Measurements from ENCODE around the gene TOR1B. TPM values are rescaled to one million over a fixed set of nuclear protein-coding genes. Genes with fewer than 3 reads are reported as not detected.
A peak's percentile ranks its signal among the peaks of the same experiment; 100 is the strongest.
"Not testable (repeated sequence)": the region's sequence is repeated elsewhere in the genome, so short reads cannot be mapped to it uniquely, and the experiment has no call there.

Gene TOR1B
- total RNA-seq, 1 donor from 2014 or later = 32.1 TPM

DNA sequence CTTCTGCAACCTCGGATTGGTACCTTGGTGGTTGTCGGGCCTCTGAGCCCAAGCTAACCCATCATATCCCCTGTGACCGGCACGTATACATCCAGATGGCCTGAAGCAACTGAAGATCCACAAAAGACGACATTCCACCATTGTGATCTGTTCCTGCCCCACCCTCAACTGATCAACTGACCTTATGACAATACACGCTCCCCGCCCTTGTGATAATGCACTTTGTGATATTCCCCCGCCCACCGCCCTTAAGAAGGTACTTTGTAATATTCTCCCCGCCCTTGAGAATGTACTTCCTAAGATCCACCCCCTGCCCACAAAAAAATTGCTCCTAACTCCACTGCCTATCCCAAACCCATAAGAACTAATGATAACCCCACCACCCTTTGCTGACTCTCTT lies 16.5 kb upstream of the TOR1B start:
- TF ChIP-seq, protein P1, sequence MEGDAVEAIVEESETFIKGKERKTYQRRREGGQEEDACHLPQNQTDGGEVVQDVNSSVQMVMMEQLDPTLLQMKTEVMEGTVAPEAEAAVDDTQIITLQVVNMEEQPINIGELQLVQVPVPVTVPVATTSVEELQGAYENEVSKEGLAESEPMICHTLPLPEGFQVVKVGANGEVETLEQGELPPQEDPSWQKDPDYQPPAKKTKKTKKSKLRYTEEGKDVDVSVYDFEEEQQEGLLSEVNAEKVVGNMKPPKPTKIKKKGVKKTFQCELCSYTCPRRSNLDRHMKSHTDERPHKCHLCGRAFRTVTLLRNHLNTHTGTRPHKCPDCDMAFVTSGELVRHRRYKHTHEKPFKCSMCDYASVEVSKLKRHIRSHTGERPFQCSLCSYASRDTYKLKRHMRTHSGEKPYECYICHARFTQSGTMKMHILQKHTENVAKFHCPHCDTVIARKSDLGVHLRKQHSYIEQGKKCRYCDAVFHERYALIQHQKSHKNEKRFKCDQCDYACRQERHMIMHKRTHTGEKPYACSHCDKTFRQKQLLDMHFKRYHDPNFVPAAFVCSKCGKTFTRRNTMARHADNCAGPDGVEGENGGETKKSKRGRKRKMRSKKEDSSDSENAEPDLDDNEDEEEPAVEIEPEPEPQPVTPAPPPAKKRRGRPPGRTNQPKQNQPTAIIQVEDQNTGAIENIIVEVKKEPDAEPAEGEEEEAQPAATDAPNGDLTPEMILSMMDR (IDR thresholded peaks at IDR 0.05) = no peak
- H3K4me1 Mint-ChIP-seq (ENCODE audit: unreplicated experiment) = peaks cover 3% of the 10 kb centered on the region
- H3K27ac Mint-ChIP-seq (ENCODE audit: unreplicated experiment) = no peak overlapping the region
- peaks cover 28% of the 10 kb centered on the region for H3K27me3 Mint-ChIP-seq (ENCODE audit: unreplicated experiment)
- no peak overlapping the region for H3K4me3 Mint-ChIP-seq (ENCODE audit: unreplicated experiment)
- DNase-seq (ENCODE audit: extremely low spot score, unreplicated experiment) = no peak
- H3K9me3 Mint-ChIP-seq (ENCODE audit: unreplicated experiment) = no peaks in the 10 kb centered on the region
- H3K36me3 Mint-ChIP-seq (ENCODE audit: unreplicated experiment) = no peaks in the 10 kb centered on the region

DNA sequence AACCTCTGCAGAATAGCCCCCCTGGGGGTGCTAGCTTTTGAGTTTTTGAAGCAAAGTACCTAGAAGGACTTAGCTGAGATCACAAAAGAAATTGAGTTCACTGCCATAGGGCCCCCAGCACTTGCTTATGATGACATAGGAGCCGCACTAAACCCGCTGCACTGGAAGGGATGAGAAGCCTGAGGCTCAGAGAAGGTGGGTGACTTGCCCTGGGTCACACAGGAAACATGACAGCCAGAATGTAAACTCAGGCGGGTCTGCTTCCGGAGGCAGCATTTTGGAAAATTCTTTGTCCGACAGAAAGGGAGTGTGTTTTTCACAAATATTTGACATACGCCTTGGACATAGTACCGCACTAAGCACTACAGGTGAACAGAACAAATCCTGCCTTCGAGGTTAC lies 8.4 kb upstream of the TOR1B start:
- TF ChIP-seq, protein P1 (IDR thresholded peaks at IDR 0.05) = no peak
- no peak overlapping the region for H3K4me3 Mint-ChIP-seq (ENCODE audit: unreplicated experiment)
- no peak overlapping the region for H3K27ac Mint-ChIP-seq (ENCODE audit: unreplicated experiment)
- no peaks in the 10 kb centered on the region for H3K36me3 Mint-ChIP-seq (ENCODE audit: unreplicated experiment)
- H3K4me1 Mint-ChIP-seq (ENCODE audit: unreplicated experiment) = peaks cover 3% of the 10 kb centered on the region
- peaks cover 34% of the 10 kb centered on the region for H3K27me3 Mint-ChIP-seq (ENCODE audit: unreplicated experiment)
- no peaks in the 10 kb centered on the region for H3K9me3 Mint-ChIP-seq (ENCODE audit: unreplicated experiment)
- DNase-seq (ENCODE audit: extremely low spot score, unreplicated experiment) = no peak

DNA sequence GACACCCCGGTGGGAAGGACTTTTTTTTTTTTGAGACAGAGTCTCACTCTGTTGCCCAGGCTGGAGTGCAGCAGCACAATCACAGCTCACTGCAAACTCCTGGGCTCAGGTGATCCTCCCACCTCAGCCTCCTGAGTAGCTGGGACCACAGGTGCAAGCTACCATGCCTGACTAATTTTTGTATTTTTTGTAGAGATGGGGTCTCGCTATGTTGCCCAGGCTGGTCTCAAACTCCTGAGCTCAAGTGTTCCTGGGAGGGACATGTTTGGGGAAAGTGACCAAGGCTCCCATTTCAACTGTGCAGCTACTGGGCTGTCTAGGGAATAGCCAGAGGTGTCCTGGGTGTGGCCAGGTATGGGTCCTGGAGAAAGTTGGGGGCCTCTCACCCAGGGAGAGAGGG lies 7.0 kb upstream of the TOR1B start:
- not testable (repeated sequence) for H3K4me1 Mint-ChIP-seq (ENCODE audit: unreplicated experiment); DNase-seq (ENCODE audit: extremely low spot score, unreplicated experiment); H3K27ac Mint-ChIP-seq (ENCODE audit: unreplicated experiment); H3K4me3 Mint-ChIP-seq (ENCODE audit: unreplicated experiment); H3K36me3 Mint-ChIP-seq (ENCODE audit: unreplicated experiment); H3K9me3 Mint-ChIP-seq (ENCODE audit: unreplicated experiment)
- H3K27me3 Mint-ChIP-seq (ENCODE audit: unreplicated experiment) = peaks cover 32% of the 10 kb centered on the region

DNA sequence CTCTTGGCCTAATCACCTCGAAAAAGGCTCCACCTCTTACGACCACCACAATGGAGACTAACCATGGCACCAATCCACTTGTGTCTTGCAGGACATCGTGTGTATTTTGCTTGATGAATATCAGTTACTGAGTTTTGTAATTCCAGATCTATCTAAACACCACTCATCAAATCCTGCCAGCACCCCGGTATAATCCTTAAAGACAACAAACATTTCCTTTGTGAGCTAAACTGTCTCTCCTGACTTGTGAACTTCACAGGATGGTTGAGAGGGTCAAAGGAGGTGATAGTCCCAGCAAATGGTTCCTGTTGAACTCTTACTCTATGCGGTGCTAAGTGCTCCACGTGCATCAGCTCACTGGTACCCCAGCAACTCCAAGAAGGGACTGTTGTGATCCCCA lies 4.0 kb upstream of the TOR1B start:
- no peaks in the 10 kb centered on the region for H3K36me3 Mint-ChIP-seq (ENCODE audit: unreplicated experiment)
- H3K27me3 Mint-ChIP-seq (ENCODE audit: unreplicated experiment) = peaks cover 20% of the 10 kb centered on the region
- no peak overlapping the region for H3K27ac Mint-ChIP-seq (ENCODE audit: unreplicated experiment)
- TF ChIP-seq, protein P1 (IDR thresholded peaks at IDR 0.05) = no peak
- H3K4me1 Mint-ChIP-seq (ENCODE audit: unreplicated experiment) = peaks cover 5% of the 10 kb centered on the region
- no peaks in the 10 kb centered on the region for H3K9me3 Mint-ChIP-seq (ENCODE audit: unreplicated experiment)
- H3K4me3 Mint-ChIP-seq (ENCODE audit: unreplicated experiment) = no peak overlapping the region
- DNase-seq (ENCODE audit: extremely low spot score, unreplicated experiment) = no peak

DNA sequence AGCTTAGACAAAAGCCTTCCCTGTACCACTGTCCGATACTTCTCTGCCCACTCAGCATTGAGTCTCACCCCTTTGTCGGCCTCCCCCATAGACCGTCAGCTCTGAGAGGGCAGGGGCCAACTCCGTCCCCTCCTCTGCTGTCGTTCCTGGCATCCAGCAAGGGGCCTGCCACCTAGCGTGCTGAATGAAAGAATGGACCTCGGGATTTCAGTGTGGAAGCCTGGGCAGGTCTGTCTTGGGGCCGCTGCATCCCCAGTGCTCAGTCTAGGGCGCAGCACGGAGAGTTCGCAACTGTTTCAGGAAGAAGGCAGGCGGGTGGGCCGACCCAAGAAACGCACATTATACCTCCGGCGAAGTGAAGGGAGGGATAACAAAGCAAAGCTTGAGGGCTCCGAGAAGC lies 1.5 kb upstream of the TOR1B start:
- Mint-ChIP-seq H3K4me3 (ENCODE audit: unreplicated experiment) (peak overlapping the region; percentile 41), H3K27me3 (ENCODE audit: unreplicated experiment) (no peaks in the 10 kb centered on the region), H3K27ac (ENCODE audit: unreplicated experiment) (no peak overlapping the region), H3K9me3 (ENCODE audit: unreplicated experiment) (no peaks in the 10 kb centered on the region), H3K36me3 (ENCODE audit: unreplicated experiment) (peaks cover 10% of the 10 kb centered on the region), H3K4me1 (ENCODE audit: unreplicated experiment) (peaks cover 10% of the 10 kb centered on the region)
- no peak for DNase-seq (ENCODE audit: extremely low spot score, unreplicated experiment)
- TF ChIP-seq, protein P1 (IDR thresholded peaks at IDR 0.05) = no peak

DNA sequence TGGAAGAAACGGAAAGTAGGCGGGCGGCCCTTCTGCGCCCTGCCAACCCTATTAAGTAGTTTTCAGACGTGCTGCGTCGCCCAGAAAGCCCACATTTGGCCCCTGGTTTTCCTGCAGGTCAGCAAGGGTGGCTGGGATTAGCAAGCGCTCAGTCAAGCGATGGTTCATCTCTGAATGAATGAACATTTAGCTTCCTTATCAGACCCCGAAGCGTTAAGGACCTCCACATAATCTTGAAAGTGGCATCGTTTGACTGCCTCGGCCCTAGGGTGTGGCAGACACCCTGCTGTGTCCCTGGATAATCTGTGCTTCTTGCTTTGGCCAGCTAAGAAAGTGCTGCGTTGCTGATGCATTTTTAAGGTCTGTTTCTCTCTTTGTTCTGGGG lies 684 bp downstream of the TOR1B start:
- H3K27me3 Mint-ChIP-seq (ENCODE audit: unreplicated experiment) = no peaks in the 10 kb centered on the region
- peaks cover 19% of the 10 kb centered on the region for H3K36me3 Mint-ChIP-seq (ENCODE audit: unreplicated experiment)
- no peak for DNase-seq (ENCODE audit: extremely low spot score, unreplicated experiment)
- peak overlapping the region; percentile 59 for H3K27ac Mint-ChIP-seq (ENCODE audit: unreplicated experiment)
- TF ChIP-seq, protein P1 (IDR thresholded peaks at IDR 0.05) = no peak
- no peaks in the 10 kb centered on the region for H3K9me3 Mint-ChIP-seq (ENCODE audit: unreplicated experiment)
- peak overlapping the region; percentile 87 for H3K4me3 Mint-ChIP-seq (ENCODE audit: unreplicated experiment)
- peaks cover 10% of the 10 kb centered on the region for H3K4me1 Mint-ChIP-seq (ENCODE audit: unreplicated experiment)
